BLaER1 (cell line): ENCODE measurements around the gene OR11G2.
"Not testable (repeated sequence)": the region's sequence is repeated elsewhere in the genome, so short reads cannot be mapped to it uniquely, and the experiment has no call there.

ENCODE experiments used
- H3K27ac ChIP-seq: shearing (Covaris generic); formaldehyde crosslinking; 2 replicates; pipeline ENCODE4 v1.8.1; 2022
- H3K27me3 ChIP-seq: shearing (Covaris generic); formaldehyde crosslinking; 2 replicates; pipeline ENCODE4 v1.8.1; 2022
- H3K36me3 ChIP-seq: shearing (Covaris generic); formaldehyde crosslinking; 2 replicates; pipeline ENCODE4 v1.8.1; 2022
- H3K4me1 ChIP-seq: shearing (Covaris generic); formaldehyde crosslinking; 2 replicates; pipeline ENCODE4 v1.8.1; 2022
- H3K4me2 ChIP-seq: shearing (Covaris generic); formaldehyde crosslinking; 2 replicates; pipeline ENCODE4 v1.8.1; 2022
- H3K4me3 ChIP-seq: shearing (Covaris generic); formaldehyde crosslinking; 2 replicates; pipeline ENCODE4 v1.8.1; 2022
- H3K9ac ChIP-seq: shearing (Covaris generic); formaldehyde crosslinking; 2 replicates; pipeline ENCODE4 v1.8.1; 2022
- H3K9me3 ChIP-seq: shearing (Covaris generic); formaldehyde crosslinking; 2 replicates; pipeline ENCODE4 v1.8.1; 2022
- H4K20me1 ChIP-seq: shearing (Covaris generic); formaldehyde crosslinking; 2 replicates; pipeline ENCODE4 v1.8.1; 2022
- Cebpa-rat ChIP-seq: shearing (Covaris generic); IDR thresholded peaks from 2 replicates; pipeline ENCODE4 v1.8.1; 2022

OR11G2 gene

DNA sequence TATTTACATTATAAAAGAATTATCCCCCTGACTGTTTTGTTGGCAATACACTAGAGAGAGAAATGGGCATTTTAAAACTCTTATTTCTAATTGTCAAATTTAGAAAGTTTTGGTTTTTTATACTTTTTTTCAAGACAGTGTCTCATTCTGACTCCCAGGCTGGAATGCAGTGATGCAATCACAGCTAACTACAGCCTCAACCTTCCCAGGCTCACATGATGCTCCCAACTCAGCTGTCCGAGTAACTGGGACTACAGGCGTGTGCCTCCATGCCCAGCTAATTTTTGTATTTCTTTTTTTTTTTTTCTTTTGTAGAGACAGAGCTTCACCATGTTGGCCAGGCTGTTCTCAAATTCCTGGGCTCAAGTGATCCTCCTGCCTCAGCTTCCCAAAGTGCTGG is 24.5 kb downstream of the OR11G2 start:
- no peak for TF ChIP-seq Cebpa-rat
- Histone ChIP-seq H3K27ac (no peak overlapping the region), H3K27me3 (no peaks in the 10 kb centered on the region), H4K20me1 (no peaks in the 10 kb centered on the region), H3K4me1 (no peaks in the 10 kb centered on the region), H3K9ac (no peak overlapping the region), H3K9me3 (no peaks in the 10 kb centered on the region), H3K36me3 (no peaks in the 10 kb centered on the region), H3K4me3 (no peak overlapping the region), H3K4me2 (no peak overlapping the region)

DNA sequence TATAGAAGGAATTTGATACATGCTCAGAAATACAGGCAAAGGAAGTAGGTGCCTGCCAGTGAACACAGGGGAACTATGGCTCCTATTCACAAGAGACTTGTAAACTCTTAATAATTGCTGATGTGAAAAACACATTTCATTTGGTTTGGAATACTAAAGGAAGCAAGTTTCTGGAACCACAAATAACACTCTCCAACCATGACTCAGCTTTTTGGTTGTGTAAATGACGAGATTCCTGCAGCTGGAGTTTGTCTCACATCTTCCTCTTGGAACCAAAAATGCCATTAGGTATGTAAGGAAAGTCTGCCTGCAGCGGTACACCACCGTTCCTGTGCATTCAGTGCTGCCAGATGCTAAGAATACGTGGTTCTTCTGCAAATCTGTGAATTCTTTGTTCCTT is 28.3 kb downstream of the OR11G2 start:
- TF ChIP-seq Cebpa-rat, result no peak
- Histone ChIP-seq H4K20me1 (no peaks in the 10 kb centered on the region), H3K36me3 (no peaks in the 10 kb centered on the region), H3K4me1 (no peaks in the 10 kb centered on the region), H3K27ac (no peak overlapping the region), H3K4me3 (no peak overlapping the region), H3K9me3 (no peaks in the 10 kb centered on the region), H3K9ac (no peak overlapping the region), H3K4me2 (no peak overlapping the region), H3K27me3 (no peaks in the 10 kb centered on the region)

DNA sequence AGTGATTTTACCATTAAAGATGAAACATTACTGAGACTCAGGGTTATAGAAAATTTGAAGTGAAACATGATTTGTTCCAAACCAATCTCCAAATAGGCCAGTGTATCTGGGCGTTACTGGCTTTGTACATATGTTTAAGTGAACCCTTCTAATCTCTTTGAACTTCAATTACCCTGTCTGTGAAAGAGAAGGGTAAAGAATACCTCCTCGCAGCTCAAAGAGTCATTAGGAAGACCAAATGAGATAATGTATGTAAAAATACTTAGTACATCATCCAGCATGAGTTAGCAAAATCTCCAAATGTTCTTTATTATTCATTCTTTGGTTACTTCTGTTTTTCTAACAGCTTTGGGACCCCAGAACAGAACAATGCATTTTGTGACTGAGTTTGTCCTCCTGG is 32.7 kb downstream of the OR11G2 start, which contains the start of gene OR11H6:
Gene OR11H6 (plus strand): TSS at position 301 of the 400 bp plus-strand sequence. CDS start 0 bp downstream, at position 301.
- Histone ChIP-seq H4K20me1 (no peaks in the 10 kb centered on the region), H3K27me3 (no peaks in the 10 kb centered on the region), H3K4me2 (no peak within 1 kb of the TSS), H3K27ac (no peak within 1 kb of the TSS), H3K4me1 (no peaks in the 10 kb centered on the region), H3K9me3 (no peaks in the 10 kb centered on the region), H3K4me3 (no peak within 1 kb of the TSS), H3K36me3 (no peaks in the 10 kb centered on the region), H3K9ac (no peak within 1 kb of the TSS)
- no peak for TF ChIP-seq Cebpa-rat

DNA sequence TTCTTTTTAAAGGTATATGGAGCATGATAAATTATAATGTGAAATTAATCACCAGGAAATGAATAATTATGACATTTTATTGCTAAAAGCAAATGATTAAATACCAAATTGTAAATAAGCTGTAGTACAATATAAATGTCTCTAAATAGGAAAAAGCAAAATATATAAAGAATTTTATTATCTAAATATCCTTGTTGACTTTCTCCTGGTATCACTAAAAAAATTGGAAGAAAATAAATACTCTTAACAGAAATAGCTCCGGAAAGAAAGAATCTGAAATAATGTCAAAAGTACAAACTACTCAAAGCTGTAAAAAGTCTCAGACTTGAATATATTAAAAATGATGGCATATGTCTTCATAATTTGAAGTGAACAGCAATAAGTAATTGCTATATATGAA is 38.0 kb downstream of the OR11G2 start, which contains the start of gene OR11H7:
Gene OR11H7 (plus strand): TSS at position 301 of the 400 bp plus-strand sequence.
- Histone ChIP-seq H3K36me3 (no peaks in the 10 kb centered on the region), H3K9me3 (peaks cover 6% of the 10 kb centered on the region; the same call in 1 of the 2 replicates), H3K27me3 (no peaks in the 10 kb centered on the region), H3K4me2 (no peak within 1 kb of the TSS), H3K9ac (no peak within 1 kb of the TSS), H4K20me1 (no peaks in the 10 kb centered on the region), H3K27ac (no peak within 1 kb of the TSS), H3K4me1 (no peaks in the 10 kb centered on the region), H3K4me3 (no peak within 1 kb of the TSS)
- no peak for TF ChIP-seq Cebpa-rat

DNA sequence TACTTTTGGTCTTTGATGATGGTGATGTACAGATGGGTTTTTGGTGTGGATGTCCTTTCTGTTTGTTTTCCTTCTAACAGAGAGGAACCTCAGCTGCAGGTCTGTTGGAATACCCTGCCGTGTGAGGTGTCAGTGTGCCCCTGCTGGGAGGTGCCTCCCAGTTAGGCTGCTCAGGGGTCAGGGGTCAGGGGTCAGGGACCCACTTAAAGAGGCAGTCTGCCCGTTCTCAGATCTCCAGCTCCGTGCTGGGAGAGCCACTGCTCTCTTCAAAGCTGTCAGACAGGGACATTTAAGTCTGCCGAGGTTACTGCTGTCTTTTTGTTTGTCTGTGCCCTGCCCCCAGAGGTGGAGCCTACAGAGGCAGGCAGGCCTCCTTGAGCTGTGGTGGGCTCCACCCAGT is 44.7 kb downstream of the OR11G2 start:
- H3K9me3 ChIP-seq, H3K36me3 ChIP-seq, H4K20me1 ChIP-seq, H3K4me1 ChIP-seq, H3K27ac ChIP-seq, H3K4me2 ChIP-seq, H3K9ac ChIP-seq, H3K27me3 ChIP-seq, H3K4me3 ChIP-seq: not testable (repeated sequence)

DNA sequence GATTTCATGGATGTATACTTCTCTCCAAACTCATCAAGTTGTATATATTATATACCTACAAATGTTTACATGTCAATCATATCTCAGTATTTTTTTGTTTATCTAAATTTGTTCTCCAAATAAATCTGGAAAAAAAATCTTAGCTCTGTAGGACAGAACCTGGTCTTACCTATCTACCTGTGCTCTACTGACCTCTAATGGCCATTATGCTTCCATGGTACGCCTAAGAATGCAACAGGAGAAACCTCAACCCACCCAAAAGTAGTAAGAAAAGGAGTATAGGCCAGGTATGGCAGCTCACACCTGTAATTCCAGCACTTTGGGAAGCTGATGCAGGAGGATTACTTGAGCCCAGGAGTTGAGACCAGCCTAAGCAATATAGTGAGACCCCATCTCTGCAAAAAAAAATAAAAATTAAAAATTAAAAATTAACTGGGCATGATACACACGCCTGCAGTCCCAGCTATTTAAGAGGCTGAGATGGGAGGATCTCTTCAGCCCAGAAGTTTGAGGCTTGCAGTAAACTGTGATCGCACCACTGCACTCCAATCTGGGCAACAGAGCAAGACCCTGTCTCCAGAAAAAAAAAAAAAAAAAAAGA is 57.0 kb downstream of the OR11G2 start:
- H3K4me1 ChIP-seq, result no peaks in the 10 kb centered on the region
- no peaks in the 10 kb centered on the region for H3K36me3 ChIP-seq
- peaks cover 9% of the 10 kb centered on the region for H3K9me3 ChIP-seq
- H3K4me2 ChIP-seq, result no peak overlapping the region
- H3K9ac ChIP-seq, result no peak overlapping the region
- no peak overlapping the region for H3K27ac ChIP-seq
- no peaks in the 10 kb centered on the region for H4K20me1 ChIP-seq
- TF ChIP-seq Cebpa-rat, result no peak
- no peak overlapping the region for H3K4me3 ChIP-seq
- no peaks in the 10 kb centered on the region for H3K27me3 ChIP-seq
